GF-D8 (cell line): ENCODE results near the gene SLC25A33.
"Not testable (repeated sequence)": the region's sequence is repeated elsewhere in the genome, so short reads cannot be mapped to it uniquely, and the experiment has no call there.

Experiments
- DNase-seq: peaks from one replicate; lab custom pipeline; 2025; lab: John Stamatoyannopoulos, UW

Gene SLC25A33

GRCh38 chr1:9539165-9539828 is at the start of gene SLC25A33:
Gene SLC25A33 (plus strand): TSS chr1:9539465. CDS start chr1:9539692, 227 bp downstream.
- peak; percentile 87 for DNase-seq

GRCh38 chr1:9490605-9491339 is 48.5 kb upstream of the SLC25A33 start:
- peak; percentile 8 for DNase-seq

- no peak for DNase-seq
Measured at GRCh38 chr1:9493326-9493725, 45.9 kb upstream of the SLC25A33 start.

GRCh38 chr1:9494936-9495758 is 44.1 kb upstream of the SLC25A33 start:
- no peak for DNase-seq

GRCh38 chr1:9495854-9496374 is 43.4 kb upstream of the SLC25A33 start:
- DNase-seq, result no peak

- DNase-seq, result no peak
Measured at GRCh38 chr1:9500756-9501754, 38.2 kb upstream of the SLC25A33 start.

- DNase-seq, result no peak
Measured at GRCh38 chr1:9503001-9503675, 36.1 kb upstream of the SLC25A33 start.

- no peak for DNase-seq
Measured at GRCh38 chr1:9505143-9505542, 34.1 kb upstream of the SLC25A33 start.

- no peak for DNase-seq
Measured at GRCh38 chr1:9506901-9507300, 32.4 kb upstream of the SLC25A33 start.

GRCh38 chr1:9510130-9510529 is 29.1 kb upstream of the SLC25A33 start:
- no peak for DNase-seq

- DNase-seq, result not testable (repeated sequence)
Measured at GRCh38 chr1:9515550-9515949, 23.7 kb upstream of the SLC25A33 start.

- DNase-seq, result no peak
Measured at GRCh38 chr1:9518454-9518998, 20.7 kb upstream of the SLC25A33 start.

GRCh38 chr1:9520411-9520810 is 18.9 kb upstream of the SLC25A33 start:
- no peak for DNase-seq

- no peak for DNase-seq
Measured at GRCh38 chr1:9529190-9529589, 10.1 kb upstream of the SLC25A33 start.

- DNase-seq, result no peak
Measured at GRCh38 chr1:9530320-9530719, 8.9 kb upstream of the SLC25A33 start.

GRCh38 chr1:9534953-9535352 is 4.3 kb upstream of the SLC25A33 start:
- DNase-seq, result no peak

- DNase-seq, result no peak
Measured at GRCh38 chr1:9536301-9536700, 3.0 kb upstream of the SLC25A33 start.

GRCh38 chr1:9537863-9538668 is 1.2 kb upstream of the SLC25A33 start:
- DNase-seq, result no peak

GRCh38 chr1:9538669-9539164 is 548 bp upstream of the SLC25A33 start:
- no peak for DNase-seq
